Endothelial cell (in vitro differentiated cells): ENCODE results near the gene ADAMTSL5. TPM values are rescaled to one million over a fixed set of nuclear protein-coding genes. Genes with fewer than 3 reads are reported as not detected.
A peak's percentile ranks its signal among the peaks of the same experiment; 100 is the strongest.

Source experiments
- DNase-seq: peaks from one replicate; pipeline ENCODE4 v3.0.0; 2021; ENCODE audit warnings: low spot score
- H3K27ac Mint-ChIP-seq: one replicate; pipeline ENCODE4 v1.8.0; 2021; ENCODE audit warnings: mixed read lengths, inconsistent platforms; ENCODE audit not compliant: unreplicated experiment
- H3K27me3 Mint-ChIP-seq: one replicate; pipeline ENCODE4 v1.8.0; 2021; ENCODE audit warnings: mild to moderate bottlenecking, moderate library complexity, mixed read lengths, inconsistent platforms; ENCODE audit not compliant: unreplicated experiment
- H3K36me3 Mint-ChIP-seq: one replicate; pipeline ENCODE4 v1.8.0; 2021; ENCODE audit warnings: mild to moderate bottlenecking, low read depth, mixed read lengths, inconsistent platforms; ENCODE audit not compliant: unreplicated experiment
- H3K4me1 Mint-ChIP-seq: one replicate; pipeline ENCODE4 v1.8.0; 2021; ENCODE audit warnings: mild to moderate bottlenecking, mixed read lengths, inconsistent platforms; ENCODE audit not compliant: unreplicated experiment
- H3K4me3 Mint-ChIP-seq: one replicate; pipeline ENCODE4 v1.8.0; 2021; ENCODE audit warnings: mild to moderate bottlenecking, mixed read lengths, inconsistent platforms; ENCODE audit not compliant: unreplicated experiment
- H3K9me3 Mint-ChIP-seq: one replicate; pipeline ENCODE4 v1.8.0; 2021; ENCODE audit warnings: mixed read lengths, inconsistent platforms; ENCODE audit not compliant: unreplicated experiment
- total RNA-seq: library from RNA; stranded (reverse); fragmentation: NEBNext Ultra II Directional; extraction: Animal tissue kit (Norgen Biotek cat#: 25700); gene quantifications from one replicate; pipeline ENCODE4 v1.2.1, GENCODE V29; 2021; ENCODE audit not compliant: unreplicated experiment
- TF ChIP-seq, protein P1 (sequence below): fragments of 200-600 bp; sonication (generic); IDR thresholded peaks from one replicate; pipeline ENCODE4 v1.5.0; 2021; ENCODE audit warnings: antibody characterized with exemption; ENCODE audit not compliant: unreplicated experiment

Gene ADAMTSL5
- total RNA-seq, 1 donor from 2014 or later = 0.18 TPM

DNA sequence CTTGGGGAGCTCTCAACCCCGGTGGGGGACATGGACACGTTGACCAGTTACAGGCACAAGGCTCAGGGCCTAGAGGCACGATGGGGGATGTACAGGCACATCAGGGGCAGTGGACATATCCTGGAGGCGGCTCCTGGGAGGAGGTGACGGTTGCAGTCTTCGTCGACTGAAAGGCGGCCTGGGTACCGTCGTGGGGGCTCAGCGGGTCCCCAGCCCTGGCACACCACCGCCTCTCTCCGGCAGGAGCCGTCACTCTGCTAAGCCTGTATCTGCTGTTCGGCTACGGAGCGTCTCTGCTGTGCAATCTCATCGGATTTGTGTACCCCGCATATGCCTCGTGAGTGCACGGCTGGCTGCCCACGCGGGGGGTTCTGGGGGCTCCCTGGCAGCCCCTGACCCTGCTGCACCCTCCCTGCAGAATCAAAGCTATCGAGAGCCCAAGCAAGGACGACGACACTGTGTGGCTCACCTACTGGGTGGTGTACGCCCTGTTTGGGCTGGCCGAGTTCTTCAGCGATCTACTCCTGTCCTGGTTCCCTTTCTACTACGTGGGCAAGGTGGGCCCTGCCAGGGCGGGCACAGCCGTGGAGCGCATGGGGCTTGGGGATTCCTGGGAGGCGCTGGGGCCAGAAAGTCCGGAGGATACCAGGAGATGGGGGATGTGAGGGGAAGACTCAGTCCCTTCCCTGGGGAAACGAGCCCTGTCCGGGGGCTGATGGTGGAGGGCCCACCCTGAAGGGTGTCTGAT, 17.6 kb downstream of the ADAMTSL5 start:
- Mint-ChIP-seq H3K4me1 (peaks cover 2% of the 10 kb centered on the region), H3K27me3 (peaks cover 12% of the 10 kb centered on the region), H3K4me3 (no peak overlapping the region), H3K36me3 (no peaks in the 10 kb centered on the region), H3K27ac (no peak overlapping the region), H3K9me3 (no peaks in the 10 kb centered on the region)
- TF ChIP-seq, protein P1, sequence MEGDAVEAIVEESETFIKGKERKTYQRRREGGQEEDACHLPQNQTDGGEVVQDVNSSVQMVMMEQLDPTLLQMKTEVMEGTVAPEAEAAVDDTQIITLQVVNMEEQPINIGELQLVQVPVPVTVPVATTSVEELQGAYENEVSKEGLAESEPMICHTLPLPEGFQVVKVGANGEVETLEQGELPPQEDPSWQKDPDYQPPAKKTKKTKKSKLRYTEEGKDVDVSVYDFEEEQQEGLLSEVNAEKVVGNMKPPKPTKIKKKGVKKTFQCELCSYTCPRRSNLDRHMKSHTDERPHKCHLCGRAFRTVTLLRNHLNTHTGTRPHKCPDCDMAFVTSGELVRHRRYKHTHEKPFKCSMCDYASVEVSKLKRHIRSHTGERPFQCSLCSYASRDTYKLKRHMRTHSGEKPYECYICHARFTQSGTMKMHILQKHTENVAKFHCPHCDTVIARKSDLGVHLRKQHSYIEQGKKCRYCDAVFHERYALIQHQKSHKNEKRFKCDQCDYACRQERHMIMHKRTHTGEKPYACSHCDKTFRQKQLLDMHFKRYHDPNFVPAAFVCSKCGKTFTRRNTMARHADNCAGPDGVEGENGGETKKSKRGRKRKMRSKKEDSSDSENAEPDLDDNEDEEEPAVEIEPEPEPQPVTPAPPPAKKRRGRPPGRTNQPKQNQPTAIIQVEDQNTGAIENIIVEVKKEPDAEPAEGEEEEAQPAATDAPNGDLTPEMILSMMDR = no peak
- no peak for DNase-seq

DNA sequence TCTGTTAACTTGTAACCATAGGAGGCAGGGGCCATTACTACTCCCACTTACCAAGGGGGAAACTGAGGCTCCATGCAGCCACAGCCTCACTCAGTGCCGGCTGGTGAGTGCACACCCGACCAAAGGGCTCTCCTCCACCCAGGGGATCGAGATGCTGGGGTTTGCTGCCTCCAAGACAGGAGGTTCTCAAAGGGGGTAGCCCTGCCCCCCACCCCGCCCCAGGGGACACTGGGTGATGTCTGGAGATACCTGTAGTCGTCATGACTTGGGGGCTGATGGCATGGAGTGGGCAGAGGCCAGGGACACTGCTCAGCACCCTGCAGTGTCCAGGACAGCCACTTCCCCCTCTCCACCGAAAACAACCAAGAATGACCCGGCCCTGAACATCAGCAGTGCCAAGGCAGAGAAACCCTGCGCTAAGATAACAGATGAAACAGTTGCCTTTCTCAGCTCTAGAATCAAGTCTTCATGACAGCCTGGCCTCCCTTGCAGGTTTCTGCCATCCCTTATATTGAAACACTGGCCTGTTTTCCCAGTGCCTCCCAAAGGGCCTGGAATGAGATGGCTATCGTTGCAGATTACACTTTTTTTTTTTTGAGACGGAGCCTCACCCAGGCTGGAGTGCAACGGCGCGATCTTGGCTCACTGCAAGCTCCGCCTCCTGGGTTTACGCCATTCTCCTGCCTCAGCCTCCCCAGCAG, 18.6 kb downstream of the ADAMTSL5 start:
- no peak for DNase-seq
- Mint-ChIP-seq H3K9me3 (no peaks in the 10 kb centered on the region), H3K27me3 (peaks cover 12% of the 10 kb centered on the region), H3K36me3 (no peaks in the 10 kb centered on the region), H3K27ac (no peak overlapping the region), H3K4me3 (no peak overlapping the region), H3K4me1 (peaks cover 2% of the 10 kb centered on the region)
- TF ChIP-seq, protein P1 = no peak

DNA sequence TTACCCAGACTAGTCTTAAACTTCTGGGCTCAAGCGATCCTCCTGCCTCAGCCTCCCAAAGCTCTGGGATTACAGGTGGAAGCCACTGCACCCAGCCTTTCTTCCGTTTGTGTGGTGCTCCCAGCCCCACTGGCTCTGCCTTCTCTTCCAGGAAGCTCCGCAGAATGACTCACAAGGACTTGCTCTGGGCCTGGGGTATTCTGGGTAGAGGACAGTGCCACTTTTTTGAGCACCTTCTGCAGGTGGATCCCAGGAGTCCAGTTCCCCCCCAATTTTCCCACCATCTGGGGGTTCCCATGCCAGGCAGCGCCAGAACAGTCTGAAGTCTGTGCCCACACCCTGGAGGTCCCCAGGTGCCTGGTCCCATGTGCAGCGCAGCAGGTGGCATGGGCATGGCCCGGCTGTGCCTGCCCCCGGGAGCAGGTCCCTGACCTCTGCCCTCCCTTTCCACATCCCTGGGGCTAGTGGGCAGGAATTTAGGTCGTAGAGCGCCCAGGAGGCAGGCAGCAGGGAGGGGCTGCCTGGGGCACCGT, 20.3 kb downstream of the ADAMTSL5 start:
- no peak overlapping the region for H3K27ac Mint-ChIP-seq
- H3K4me3 Mint-ChIP-seq = no peak overlapping the region
- no peaks in the 10 kb centered on the region for H3K36me3 Mint-ChIP-seq
- peaks cover 14% of the 10 kb centered on the region for H3K27me3 Mint-ChIP-seq
- H3K9me3 Mint-ChIP-seq = no peaks in the 10 kb centered on the region
- TF ChIP-seq, protein P1 = no peak
- peaks cover 2% of the 10 kb centered on the region for H3K4me1 Mint-ChIP-seq
- DNase-seq = no peak

DNA sequence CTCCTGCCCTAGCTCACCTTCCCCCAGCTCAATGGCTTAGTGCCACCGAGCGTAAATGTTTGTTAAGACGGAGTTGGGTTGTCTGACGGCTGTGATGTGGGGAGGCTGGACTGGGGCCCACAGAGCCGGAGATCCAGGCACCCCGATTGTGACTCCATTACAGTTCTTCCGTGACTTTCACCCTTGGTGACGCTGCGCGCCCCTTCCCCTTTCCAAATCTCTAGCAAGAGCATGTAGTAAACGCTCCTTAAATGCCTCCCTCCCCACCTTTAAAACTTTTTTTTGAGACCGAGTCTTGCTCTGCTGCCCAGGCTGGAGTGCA, 21.0 kb downstream of the ADAMTSL5 start:
- Mint-ChIP-seq H3K4me3 (peak overlapping the region; percentile 83), H3K9me3 (no peaks in the 10 kb centered on the region), H3K4me1 (peaks cover 2% of the 10 kb centered on the region), H3K27ac (no peak overlapping the region), H3K27me3 (peaks cover 13% of the 10 kb centered on the region), H3K36me3 (no peaks in the 10 kb centered on the region)
- DNase-seq = no peak
- TF ChIP-seq, protein P1 = no peak
